ENCODE results near the gene HMG20A.

DNA sequence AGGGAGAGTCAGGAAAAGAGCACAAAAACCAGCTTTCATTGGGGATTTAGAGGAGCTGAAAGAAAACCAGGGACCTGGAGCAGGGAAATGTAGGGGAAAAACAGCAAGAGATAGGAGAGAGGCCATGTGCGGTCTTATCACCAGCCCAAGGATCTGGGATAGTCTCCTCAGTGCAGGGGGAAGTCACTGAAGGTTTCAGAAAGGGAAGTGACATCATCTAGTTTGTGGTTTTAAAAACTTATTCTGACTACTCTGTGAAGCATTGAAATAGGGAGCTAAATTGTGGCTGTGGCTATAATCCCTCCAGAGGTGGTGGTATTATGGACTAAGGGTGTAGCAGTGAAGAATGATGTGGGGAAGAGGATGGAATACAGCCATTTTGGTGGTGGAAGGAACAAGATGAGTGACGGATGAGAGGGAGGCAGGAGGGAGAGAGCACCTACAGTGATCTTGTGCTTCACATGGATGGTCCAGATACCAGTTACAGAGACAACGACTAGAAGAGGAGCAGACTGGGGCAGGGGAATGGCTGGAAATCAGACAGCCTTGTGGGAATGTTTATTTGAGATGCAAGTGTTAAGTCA, 72.7 kb downstream of the HMG20A start:
- TF ChIP-seq CTCF (conservative IDR thresholded peaks at IDR 0.05; ENCODE audit: low read length) (no peak), EZH2phosphoT487 (IDR thresholded peaks at IDR 0.05; ENCODE audit: borderline replicate concordance) (no peak)
